GM12864 (cell line): Measurements from ENCODE around the gene SLC29A1.

Source experiments
- DNase-seq: peaks from one replicate; pipeline ENCODE4 v3.0.0-alpha.2; 2011; ENCODE audit warnings: low read depth
- H3K4me3 ChIP-seq: 2 replicates; pipeline ENCODE4 v1.5.1; 2011; ENCODE audit warnings: mild to moderate bottlenecking, low read depth, low read length, control low read depth
- TF ChIP-seq, protein P1 (sequence below): IDR thresholded peaks from 2 replicates; pipeline ENCODE4 v1.5.1; 2011; ENCODE audit warnings: low read depth, mild to moderate bottlenecking, moderate library complexity, low read length, control low read depth, inconsistent platforms; ENCODE audit errors: missing control alignments

Gene SLC29A1

DNA sequence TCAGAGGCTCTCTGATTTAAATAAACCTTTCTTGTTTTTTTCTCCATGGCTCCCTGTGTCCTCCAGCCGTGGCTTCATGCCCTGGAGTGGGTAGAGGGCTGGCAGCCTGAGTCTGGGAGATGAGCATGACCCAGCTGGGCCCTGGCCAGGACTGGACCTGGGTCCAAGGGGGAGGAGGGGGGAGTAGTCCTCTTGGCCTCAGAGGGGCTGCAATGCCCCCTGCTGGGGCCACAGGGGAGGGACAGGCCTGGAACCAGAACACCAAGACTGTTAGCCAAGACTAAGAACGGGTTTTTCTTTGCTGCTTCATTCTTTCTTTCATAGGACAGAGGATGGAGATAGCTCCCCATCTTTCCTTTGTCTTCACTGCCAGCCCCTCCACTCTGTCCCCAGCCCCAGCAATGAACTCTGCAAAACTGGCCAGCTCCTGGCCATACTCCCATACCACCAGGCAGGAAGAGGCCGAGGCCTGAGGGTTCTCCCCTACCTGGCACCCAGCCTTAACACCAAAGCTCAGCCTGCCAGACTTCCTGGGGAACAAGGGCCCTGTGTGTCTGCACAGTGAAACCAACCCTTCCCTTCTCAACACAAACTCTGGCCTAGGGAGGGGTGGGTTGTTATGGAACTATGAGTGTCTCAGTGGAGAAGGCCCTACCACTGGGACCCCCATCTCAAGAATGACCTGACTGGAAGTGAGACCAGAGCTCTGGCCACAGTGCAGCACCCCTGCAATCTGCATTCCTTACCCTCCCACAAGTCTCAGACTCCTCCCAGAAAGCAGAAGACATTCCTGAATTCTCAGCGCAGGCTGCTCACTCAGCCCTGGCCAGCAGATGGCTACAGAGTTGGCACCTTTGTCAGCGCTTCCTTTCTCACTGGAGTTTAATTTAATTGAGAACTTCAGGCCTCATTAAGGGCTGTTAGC is 11.0 kb downstream of the SLC29A1 start:
- TF ChIP-seq, protein P1, sequence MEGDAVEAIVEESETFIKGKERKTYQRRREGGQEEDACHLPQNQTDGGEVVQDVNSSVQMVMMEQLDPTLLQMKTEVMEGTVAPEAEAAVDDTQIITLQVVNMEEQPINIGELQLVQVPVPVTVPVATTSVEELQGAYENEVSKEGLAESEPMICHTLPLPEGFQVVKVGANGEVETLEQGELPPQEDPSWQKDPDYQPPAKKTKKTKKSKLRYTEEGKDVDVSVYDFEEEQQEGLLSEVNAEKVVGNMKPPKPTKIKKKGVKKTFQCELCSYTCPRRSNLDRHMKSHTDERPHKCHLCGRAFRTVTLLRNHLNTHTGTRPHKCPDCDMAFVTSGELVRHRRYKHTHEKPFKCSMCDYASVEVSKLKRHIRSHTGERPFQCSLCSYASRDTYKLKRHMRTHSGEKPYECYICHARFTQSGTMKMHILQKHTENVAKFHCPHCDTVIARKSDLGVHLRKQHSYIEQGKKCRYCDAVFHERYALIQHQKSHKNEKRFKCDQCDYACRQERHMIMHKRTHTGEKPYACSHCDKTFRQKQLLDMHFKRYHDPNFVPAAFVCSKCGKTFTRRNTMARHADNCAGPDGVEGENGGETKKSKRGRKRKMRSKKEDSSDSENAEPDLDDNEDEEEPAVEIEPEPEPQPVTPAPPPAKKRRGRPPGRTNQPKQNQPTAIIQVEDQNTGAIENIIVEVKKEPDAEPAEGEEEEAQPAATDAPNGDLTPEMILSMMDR, result peak; percentile 75
- no peak overlapping the region for H3K4me3 ChIP-seq
- DNase-seq, result no peak

DNA sequence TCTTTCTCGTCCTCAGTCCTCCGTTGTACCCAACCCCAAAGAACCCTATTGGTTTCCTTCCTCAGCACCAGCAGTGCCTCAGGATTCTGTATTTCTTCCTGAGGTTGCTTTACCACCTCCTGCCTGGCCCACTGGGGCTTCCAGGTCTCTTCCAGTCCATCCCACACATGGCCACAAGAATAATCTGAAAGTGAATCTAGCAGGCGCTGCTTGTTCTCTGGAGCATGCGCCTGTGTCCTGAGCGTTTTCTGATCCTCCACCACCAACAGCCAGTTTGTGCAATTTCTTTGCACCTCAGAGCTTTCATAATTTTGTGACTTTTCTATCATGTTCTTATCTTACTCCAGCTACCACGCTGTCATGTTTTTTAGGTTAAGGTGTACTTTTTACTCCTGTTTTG is 11.9 kb downstream of the SLC29A1 start:
- DNase-seq, result no peak
- H3K4me3 ChIP-seq, result no peak overlapping the region
- TF ChIP-seq, protein P1, result no peak

DNA sequence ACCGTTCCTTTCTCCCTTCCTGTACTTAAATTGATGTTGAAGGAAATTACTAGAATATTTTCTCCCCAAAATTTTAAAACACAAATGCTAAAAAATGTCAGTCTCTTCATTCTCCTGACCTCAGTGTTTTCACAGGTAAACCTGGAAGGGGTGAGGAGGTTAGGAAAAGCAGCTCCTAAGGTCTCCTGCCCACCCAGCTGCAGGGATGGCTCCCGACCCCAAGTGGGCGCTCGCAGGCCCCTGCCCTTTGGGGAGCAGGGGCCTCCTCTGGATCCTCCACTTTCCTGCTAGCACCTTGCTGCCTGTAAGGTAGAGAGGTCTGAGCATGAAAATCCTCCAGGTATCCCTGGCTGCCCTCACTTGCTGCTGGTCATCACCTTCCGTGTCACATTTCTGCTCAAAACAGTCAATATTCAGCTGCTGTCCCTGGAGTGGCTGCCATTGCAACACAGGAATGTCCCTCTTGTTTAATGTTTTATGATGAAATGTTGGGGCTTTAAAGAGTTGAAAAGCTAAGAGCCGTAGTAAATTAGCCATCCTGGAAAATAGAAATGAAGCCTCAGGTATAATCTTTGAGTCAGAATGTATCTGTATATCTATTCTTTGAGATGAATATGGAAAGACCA is 12.6 kb downstream of the SLC29A1 start:
- DNase-seq, result no peak
- H3K4me3 ChIP-seq, result no peak overlapping the region
- TF ChIP-seq, protein P1, result no peak

DNA sequence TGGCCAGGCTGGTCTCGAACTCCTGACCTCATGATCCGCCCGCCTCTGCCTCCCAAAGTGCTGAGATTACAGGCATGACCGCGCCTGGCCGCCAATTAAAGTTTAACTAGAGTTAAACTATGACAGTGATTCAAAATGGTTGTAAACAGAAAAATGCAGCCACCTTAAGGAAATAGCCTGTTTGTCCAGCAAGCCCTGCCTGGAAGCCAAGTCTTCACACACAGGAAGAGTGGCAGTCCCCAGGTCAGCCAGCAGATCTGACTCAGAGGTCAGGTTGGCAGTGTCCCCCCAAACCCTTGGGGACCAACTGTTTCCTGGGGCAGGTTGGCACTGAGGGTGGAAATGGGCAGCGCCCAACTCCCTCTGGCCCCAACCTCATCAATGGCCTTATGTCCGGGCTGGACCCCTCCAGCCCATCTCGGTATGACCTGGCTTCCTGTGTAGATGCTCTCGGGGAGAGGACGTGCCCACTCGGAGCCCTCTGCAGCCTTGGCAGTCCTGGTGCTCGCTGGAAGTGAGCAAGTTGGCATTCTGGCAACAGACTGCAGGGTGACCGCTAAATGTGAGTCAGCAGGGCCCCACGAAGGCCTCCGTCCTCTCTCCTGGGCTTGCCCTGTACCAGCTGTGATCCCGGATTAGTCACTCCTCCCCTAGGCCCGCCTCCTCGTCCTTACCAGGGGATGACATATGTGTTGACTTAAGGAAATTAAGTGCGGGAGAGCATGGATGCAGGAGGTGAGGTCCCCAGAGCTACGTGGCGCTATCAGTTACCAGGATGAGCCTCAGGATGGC is 13.8 kb downstream of the SLC29A1 start:
- no peak for DNase-seq
- TF ChIP-seq, protein P1, result no peak
- peak overlapping the region; percentile 55 for H3K4me3 ChIP-seq

DNA sequence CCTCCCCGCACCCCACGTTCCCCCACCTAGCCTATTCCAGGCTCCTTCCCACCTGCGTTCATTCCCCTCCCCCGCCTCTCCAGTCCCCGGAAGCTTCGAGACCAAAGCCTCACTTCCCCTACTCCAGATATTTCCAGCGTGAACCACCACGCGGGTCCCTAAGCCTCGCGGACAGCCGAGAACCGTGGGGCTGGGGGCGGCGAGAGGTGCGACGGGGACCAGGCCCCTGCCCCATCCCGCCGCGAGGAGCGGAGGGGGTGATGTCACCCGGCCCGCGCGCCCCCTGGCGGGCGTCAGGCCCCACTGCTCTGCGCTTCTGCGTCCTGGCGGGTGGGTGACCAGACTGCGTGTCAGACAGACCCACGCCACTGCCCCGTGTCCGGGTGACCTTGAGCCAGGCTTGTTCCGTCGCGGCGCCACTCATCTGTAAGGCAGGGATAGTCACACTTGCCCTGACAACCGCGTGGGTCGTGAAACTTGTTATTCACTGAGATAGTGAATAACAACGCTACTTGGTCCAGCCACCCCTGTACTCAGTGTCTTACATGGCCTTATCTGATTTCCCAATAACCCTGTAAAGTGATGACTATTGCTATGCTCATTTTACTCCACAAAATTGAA is 14.5 kb downstream of the SLC29A1 start:
- DNase-seq, result no peak
- TF ChIP-seq, protein P1, result peak; percentile 98
- peak overlapping the region; percentile 55 for H3K4me3 ChIP-seq

DNA sequence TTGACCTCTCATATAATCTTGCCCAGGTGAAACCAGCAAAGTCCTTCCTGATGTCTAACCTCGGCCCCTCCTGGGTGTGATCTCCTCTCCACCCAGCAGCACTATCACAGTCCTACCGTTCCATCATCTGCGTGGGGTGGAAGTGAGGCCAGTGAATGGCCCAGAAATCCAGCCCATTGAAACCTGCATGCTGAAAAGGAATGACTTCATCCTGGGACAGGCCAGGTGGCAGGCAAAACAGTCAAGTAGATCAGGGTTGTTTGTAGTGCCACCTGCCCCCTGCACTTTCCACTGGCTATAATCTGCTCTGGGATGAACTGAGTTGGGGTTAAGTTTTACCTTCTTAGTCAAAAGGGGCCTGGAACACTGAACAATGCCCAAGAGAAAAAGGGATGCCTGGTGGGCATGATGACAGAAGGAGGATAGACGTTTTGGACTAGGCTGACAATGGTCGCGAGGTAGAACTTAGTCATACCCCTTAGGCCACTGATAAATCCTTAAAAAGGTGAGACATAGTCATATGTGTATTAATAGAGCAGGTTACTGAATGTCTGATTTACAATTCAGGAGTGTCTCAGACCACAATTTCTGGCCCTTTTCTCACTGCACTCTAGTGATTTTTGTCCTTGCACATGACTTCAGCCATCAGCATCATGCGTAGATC is 15.4 kb downstream of the SLC29A1 start:
- H3K4me3 ChIP-seq, result no peak overlapping the region
- no peak for DNase-seq
- TF ChIP-seq, protein P1, result no peak
